Body of pancreas (tissue), 4 donors: ENCODE data around the gene POFUT2. TPM values are rescaled to one million over a fixed set of nuclear protein-coding genes. Genes with fewer than 3 reads are reported as not detected.

Experiments
- ATAC-seq: fragments of 150-250 bp; one replicate; pipeline ENCODE4 v1.9.1; 2016
- DNase-seq, 4 donors: peaks; one replicate each; pipeline ENCODE4 v3.0.0-alpha.2; 2019
- H3K27ac ChIP-seq, 4 donors: fragments of 200-600 bp; sonication (generic); 1 replicate in 3 of 4; 2 replicates in 1 of 4; pipeline versions ENCODE4 v1.5.1 to v1.6.1; 2016 to 2019; ENCODE audit warnings: mild to moderate bottlenecking in 1 of 4, mixed read lengths in 1 of 4, moderate library complexity in 1 of 4
- H3K27me3 ChIP-seq, 2 donors: fragments of 200-600 bp; sonication (generic); one replicate each; pipeline ENCODE4 v1.6.0; 2016; ENCODE audit warnings: mild to moderate bottlenecking in 1 of 2
- H3K36me3 ChIP-seq, 2 donors: fragments of 200-600 bp; sonication (generic); replicated peaks in 1 of 2; 2 replicates each; pipeline ENCODE4 v1.5.1; 2016; ENCODE audit warnings: low read depth in 2 of 2; ENCODE audit not compliant: insufficient read depth in 1 of 2
- H3K4me1 ChIP-seq: fragments of 200-600 bp; sonication (generic); one replicate; pipeline ENCODE4 v1.6.0; 2016
- H3K4me3 ChIP-seq, 2 donors: fragments of 200-600 bp; sonication (generic); 1 replicate in 1 of 2; 2 replicates in 1 of 2; pipeline ENCODE4 v1.5.1; 2016 to 2019
- H3K9me3 ChIP-seq, 3 donors: fragments of 200-600 bp; sonication (generic); 1 replicate in 2 of 3; 2 replicates in 1 of 3; pipeline ENCODE4 v1.5.1; 2016
- CTCF ChIP-seq, 7 experiments: fragments of 450-650 bp in 4 of 7; fragments of 200-600 bp in 3 of 7; sonication (generic) in 3 of 7; IDR thresholded peaks; one replicate each; pipeline ENCODE4 v1.5.1; 2016 to 2019; ENCODE audit warnings: antibody characterized with exemption in 7 of 7
- POLR2A ChIP-seq, 3 donors: fragments of 450-650 bp; IDR thresholded peaks; one replicate each; pipeline ENCODE4 v1.6.1; 2016; ENCODE audit warnings: antibody characterized with exemption in 3 of 3, mild to moderate bottlenecking in 2 of 3
- WGBS, 2 donors: methylation state at CpG; one replicate each; pipeline ENCODE4 v1.1.5; 2017; 5-methylcytosine and 5-hydroxymethylcytosine counted together
- intact Hi-C: fragments of 100-400 bp; cut with DNase I; formaldehyde crosslinking; loops from one replicate; pipeline ENCODE4 v1.15.1; 2023
- total RNA-seq, 2 donors: library from RNA; depleted of rRNA; stranded (reverse); fragments of >200 nt; gene quantifications; one replicate each; pipeline ENCODE4 v1.1.0, GENCODE V29; 2016

POFUT2 gene
- total RNA-seq, 2 donors from 2014 or later: 16.3 to 46.1 TPM

GRCh38 chr21:45264146-45264911, 23.4 kb downstream of the POFUT2 start:
- Histone ChIP-seq H3K36me3 (peaks cover 12 to 24% of the 10 kb centered on the region in 2 donors), H3K9me3 (no peaks in the 10 kb centered on the region), H3K27me3 (no peaks in the 10 kb centered on the region), H3K4me1 (no peaks in the 10 kb centered on the region), H3K4me3 (no peak overlapping the region), H3K27ac (no peak overlapping the region)
- no peak for DNase-seq
- TF ChIP-seq CTCF (IDR thresholded peaks at IDR 0.05) (no peak), POLR2A (IDR thresholded peaks at IDR 0.05) (no peak)
- intact Hi-C loops: no loop called here
- ATAC-seq: no peak
- WGBS, 2 donors: 92 to 94% methylated on average over 18 to 22 of the region's 23 CpGs

GRCh38 chr21:45263534-45263933, 24.2 kb downstream of the POFUT2 start:
- TF ChIP-seq POLR2A (IDR thresholded peaks at IDR 0.05) (no peak), CTCF (IDR thresholded peaks at IDR 0.05) (no peak)
- DNase-seq: no peak
- intact Hi-C loops: no loop called here
- Histone ChIP-seq H3K27me3 (no peaks in the 10 kb centered on the region), H3K4me1 (no peaks in the 10 kb centered on the region), H3K27ac (no peak overlapping the region), H3K36me3 (peaks cover 12 to 24% of the 10 kb centered on the region in 2 donors), H3K9me3 (no peaks in the 10 kb centered on the region), H3K4me3 (no peak overlapping the region)
- no peak for ATAC-seq
- WGBS, 2 donors: 92 to 96% methylated on average over 4 to 6 of the region's 6 CpGs

GRCh38 chr21:45262616-45263015, 25.1 kb downstream of the POFUT2 start:
- Histone ChIP-seq H3K4me1 (no peaks in the 10 kb centered on the region), H3K9me3 (no peaks in the 10 kb centered on the region), H3K27ac (no peak overlapping the region), H3K27me3 (no peaks in the 10 kb centered on the region), H3K36me3 (peaks cover 12 to 24% of the 10 kb centered on the region in 2 donors), H3K4me3 (no peak overlapping the region)
- TF ChIP-seq CTCF (IDR thresholded peaks at IDR 0.05) (no peak), POLR2A (IDR thresholded peaks at IDR 0.05) (no peak)
- intact Hi-C loops: no loop called here
- DNase-seq (no peak), ATAC-seq (no peak)
- 93 to 94% methylated on average over 11 of the region's 11 CpGs for WGBS, 2 donors

- Histone ChIP-seq H3K27me3 (no peaks in the 10 kb centered on the region), H3K4me3 (no peak overlapping the region), H3K9me3 (no peaks in the 10 kb centered on the region), H3K4me1 (no peaks in the 10 kb centered on the region), H3K27ac (no peak overlapping the region), H3K36me3 (peaks cover 7 to 21% of the 10 kb centered on the region in 2 donors)
- ATAC-seq: no peak
- WGBS, 2 donors: 88 to 89% methylated on average over 7 of the region's 7 CpGs
- DNase-seq: no peak
- intact Hi-C loops: no loop called here
- TF ChIP-seq POLR2A (IDR thresholded peaks at IDR 0.05): no peak
- TF ChIP-seq CTCF (IDR thresholded peaks at IDR 0.05): no peak
Observed at GRCh38 chr21:45262041-45262581, 25.6 kb downstream of the POFUT2 start.
